Fibroblast of lung (primary cell): ENCODE data around the gene AAR2. TPM values are rescaled to one million over a fixed set of nuclear protein-coding genes. Genes with fewer than 3 reads are reported as not detected.

ENCODE experiments used
- DNase-seq, 2 donors: peaks; one replicate each; pipeline versions ENCODE4 v3.0.0 to v3.0.0-alpha.2; 2010; ENCODE audit warnings: low read depth in 2 of 2
- H2AFZ ChIP-seq: 2 replicates; pipeline ENCODE4 v1.5.1; 2012; ENCODE audit warnings: low read length, control low read depth, inconsistent platforms
- H3K27ac ChIP-seq: 2 replicates; pipeline ENCODE4 v1.5.1; 2011; ENCODE audit warnings: low read length, control low read depth; ENCODE audit not compliant: insufficient read depth
- H3K27me3 ChIP-seq: 2 replicates; pipeline ENCODE4 v1.5.1; 2011; ENCODE audit warnings: mild to moderate bottlenecking, low read length; ENCODE audit not compliant: control insufficient read depth, insufficient read depth
- H3K36me3 ChIP-seq: 2 replicates; pipeline ENCODE4 v1.5.1; 2011; ENCODE audit warnings: low read length; ENCODE audit not compliant: control insufficient read depth, insufficient read depth
- H3K4me1 ChIP-seq: 2 replicates; pipeline ENCODE4 v1.5.1; 2011; ENCODE audit warnings: low read length; ENCODE audit not compliant: control insufficient read depth, insufficient read depth; ENCODE audit errors: extremely low read depth
- H3K4me2 ChIP-seq: 2 replicates; pipeline ENCODE4 v1.5.1; 2011; ENCODE audit warnings: low read length, control low read depth; ENCODE audit not compliant: insufficient read depth; ENCODE audit errors: extremely low read depth
- H3K4me3 ChIP-seq, 4 experiments: fragments of 200-600 bp in 1 of 4; sonication (generic) in 1 of 4; replicated peaks in 1 of 4; 2 replicates each; pipeline ENCODE4 v1.5.1; 2011 to 2016; ENCODE audit warnings: low read length in 4 of 4, low read depth in 3 of 4, mild to moderate bottlenecking in 3 of 4, control low read depth in 2 of 4, inconsistent platforms in 1 of 4, mixed read lengths in 1 of 4; ENCODE audit not compliant: insufficient read depth in 1 of 4; ENCODE audit errors: control extremely low read depth in 1 of 4
- H3K79me2 ChIP-seq: 2 replicates; pipeline ENCODE4 v1.5.1; 2012; ENCODE audit warnings: mild to moderate bottlenecking, low read length, inconsistent platforms; ENCODE audit not compliant: control insufficient read depth, insufficient read depth
- H3K9ac ChIP-seq: 2 replicates; pipeline ENCODE4 v1.5.1; 2011; ENCODE audit warnings: mild to moderate bottlenecking, low read length, control low read depth; ENCODE audit not compliant: insufficient read depth
- H3K9me3 ChIP-seq: 2 replicates; pipeline ENCODE4 v1.5.1; 2012; ENCODE audit warnings: low read depth, low read length; ENCODE audit not compliant: control insufficient read depth, insufficient read depth
- H4K20me1 ChIP-seq: 2 replicates; pipeline ENCODE4 v1.5.1; 2011; ENCODE audit warnings: low read length; ENCODE audit not compliant: control insufficient read depth, insufficient read depth; ENCODE audit errors: extremely low read depth
- CTCF ChIP-seq, 2 donors: IDR thresholded peaks in 1 of 2; conservative IDR thresholded peaks in 1 of 2; 1 replicate in 1 of 2; 2 replicates in 1 of 2; pipeline ENCODE4 v1.5.1; 2011 to 2012; ENCODE audit warnings: low read length in 2 of 2, control low read depth in 1 of 2, inconsistent platforms in 1 of 2, low read depth in 1 of 2, mild to moderate bottlenecking in 1 of 2
- EZH2 ChIP-seq: IDR thresholded peaks from 2 replicates; pipeline ENCODE4 v1.5.1; 2012; ENCODE audit warnings: low read length, control low read depth, mild to moderate bottlenecking; ENCODE audit errors: missing control alignments
- polyA plus RNA-seq, 2 donors: library from polyadenylated mRNA; depleted of rRNA in 1 of 2; stranded (reverse) in 1 of 2; unstranded in 1 of 2; fragments of >200 nt; gene quantifications; 2 replicates each; pipeline ENCODE4 v1.2.1, GENCODE V29; 2011 to 2012; ENCODE audit warnings: missing spikeins in 1 of 2
- total RNA-seq: library from RNA; depleted of rRNA; stranded (reverse); fragments of >200 nt; gene quantifications from 2 replicates; pipeline ENCODE4 v1.2.1, GENCODE V29; 2014

The AAR2 gene
- total and polyA plus RNA-seq, 2 donors (not counting 1 experiment from before 2014, with no cell fraction given): 24.6 to 25.3 TPM

GRCh38 chr20:36205026-36205425 is 31.3 kb upstream of the AAR2 start:
- H3K4me2 ChIP-seq: no peak overlapping the region
- no peak overlapping the region for H3K4me3 ChIP-seq
- no peaks in the 10 kb centered on the region for H3K4me1 ChIP-seq
- no peak overlapping the region for H3K27ac ChIP-seq
- no peak for TF ChIP-seq CTCF (conservative IDR thresholded peaks at IDR 0.05 in 1 of 2, IDR thresholded peaks at IDR 0.05 in 1 of 2; ENCODE audit: low read depth in 1 of 2, low read length in 2 of 2)
- no peak for TF ChIP-seq EZH2
- H4K20me1 ChIP-seq: no peaks in the 10 kb centered on the region
- no peaks in the 10 kb centered on the region for H3K79me2 ChIP-seq
- no peak overlapping the region for H3K9ac ChIP-seq
- H2AFZ ChIP-seq: no peak overlapping the region
- H3K9me3 ChIP-seq: no peaks in the 10 kb centered on the region
- DNase-seq: no peak
- H3K27me3 ChIP-seq: no peaks in the 10 kb centered on the region
- no peaks in the 10 kb centered on the region for H3K36me3 ChIP-seq

GRCh38 chr20:36206068-36206467 is 30.2 kb upstream of the AAR2 start:
- Histone ChIP-seq H2AFZ (no peak overlapping the region), H3K36me3 (no peaks in the 10 kb centered on the region), H3K27me3 (no peaks in the 10 kb centered on the region), H3K79me2 (no peaks in the 10 kb centered on the region), H3K27ac (no peak overlapping the region), H3K4me3 (no peak overlapping the region), H3K4me2 (no peak overlapping the region), H3K9me3 (no peaks in the 10 kb centered on the region), H3K9ac (no peak overlapping the region), H3K4me1 (no peaks in the 10 kb centered on the region), H4K20me1 (no peaks in the 10 kb centered on the region)
- no peak for DNase-seq
- no peak for TF ChIP-seq EZH2
- TF ChIP-seq CTCF (conservative IDR thresholded peaks at IDR 0.05 in 1 of 2, IDR thresholded peaks at IDR 0.05 in 1 of 2; ENCODE audit: low read depth in 1 of 2, low read length in 2 of 2): no peak

GRCh38 chr20:36206641-36207040 is 29.6 kb upstream of the AAR2 start:
- H2AFZ ChIP-seq: no peak overlapping the region
- no peaks in the 10 kb centered on the region for H3K79me2 ChIP-seq
- TF ChIP-seq CTCF (conservative IDR thresholded peaks at IDR 0.05 in 1 of 2, IDR thresholded peaks at IDR 0.05 in 1 of 2; ENCODE audit: low read depth in 1 of 2, low read length in 2 of 2) (no peak), EZH2 (no peak)
- no peaks in the 10 kb centered on the region for H3K9me3 ChIP-seq
- H3K4me1 ChIP-seq: no peaks in the 10 kb centered on the region
- H3K4me2 ChIP-seq: no peak overlapping the region
- H3K9ac ChIP-seq: no peak overlapping the region
- no peak overlapping the region for H3K27ac ChIP-seq
- no peaks in the 10 kb centered on the region for H3K27me3 ChIP-seq
- H4K20me1 ChIP-seq: no peaks in the 10 kb centered on the region
- H3K36me3 ChIP-seq: no peaks in the 10 kb centered on the region
- H3K4me3 ChIP-seq: no peak overlapping the region
- no peak for DNase-seq
